ENCODE measurements around the gene SLC43A3. TPM values are rescaled to one million over a fixed set of nuclear protein-coding genes. Genes with fewer than 3 reads are reported as not detected.
"Not testable (repeated sequence)": the region's sequence is repeated elsewhere in the genome, so short reads cannot be mapped to it uniquely, and the experiment has no call there.

The SLC43A3 gene
- total RNA-seq, 1 experiment from 2014 or later: 20.4 TPM

- DNase-seq (ENCODE audit: low spot score): no peak
Measured at GRCh38 chr11:57380975-57381374, 45.9 kb downstream of the SLC43A3 start, which contains the start of gene PRG3. PRG3 (minus strand) TSS chr11:57381150; CDS start chr11:57380708, 442 bp downstream.

DNA sequence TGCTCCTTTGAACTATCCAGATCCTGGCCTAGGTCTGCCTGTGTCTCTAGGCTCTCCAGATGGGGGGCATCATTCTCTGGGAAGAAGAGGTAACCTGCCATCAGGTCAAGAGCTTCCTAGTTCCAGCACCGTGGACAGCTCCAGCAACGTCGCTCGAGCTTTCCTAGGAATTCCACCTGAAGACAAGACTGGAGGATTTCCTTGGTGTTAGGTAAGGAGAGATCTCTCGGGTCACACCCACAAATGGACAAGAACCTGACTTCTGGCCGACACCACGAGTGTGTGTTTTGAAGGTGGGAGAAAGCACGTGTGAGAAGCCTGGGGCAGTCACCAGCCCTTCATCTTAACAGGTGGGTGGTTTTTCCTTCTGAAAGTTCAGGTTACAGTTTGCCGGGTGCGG, 47.2 kb downstream of the SLC43A3 start:
- no peak for DNase-seq (ENCODE audit: low spot score)

GRCh38 chr11:57378186-57378585, 48.7 kb downstream of the SLC43A3 start:
- DNase-seq (ENCODE audit: low spot score): no peak

- DNase-seq (ENCODE audit: low spot score): no peak
Measured at GRCh38 chr11:57377107-57377506, 49.8 kb downstream of the SLC43A3 start.

GRCh38 chr11:57376095-57377090, 50.5 kb downstream of the SLC43A3 start:
- no peak for DNase-seq (ENCODE audit: low spot score)

DNA sequence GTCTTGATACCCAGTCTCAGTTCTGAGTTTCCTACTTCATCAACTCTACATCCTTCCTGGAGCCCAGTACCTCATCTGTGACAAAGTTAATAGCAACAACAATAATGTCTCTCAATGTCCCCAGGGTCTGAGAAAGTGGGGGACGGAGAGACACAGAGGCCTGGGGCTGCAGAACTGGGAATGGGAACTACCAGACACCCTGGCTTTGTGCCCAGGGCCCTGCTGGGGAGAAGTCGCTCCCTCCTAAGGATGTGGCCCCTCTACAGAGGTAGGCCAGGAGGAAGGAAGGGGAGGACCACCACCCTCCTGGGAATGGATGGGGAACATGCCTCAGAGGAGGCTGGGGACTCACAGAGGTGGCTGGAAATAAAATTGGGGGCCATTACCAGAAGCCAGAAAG, 51.4 kb downstream of the SLC43A3 start:
- DNase-seq (ENCODE audit: low spot score): no peak

DNA sequence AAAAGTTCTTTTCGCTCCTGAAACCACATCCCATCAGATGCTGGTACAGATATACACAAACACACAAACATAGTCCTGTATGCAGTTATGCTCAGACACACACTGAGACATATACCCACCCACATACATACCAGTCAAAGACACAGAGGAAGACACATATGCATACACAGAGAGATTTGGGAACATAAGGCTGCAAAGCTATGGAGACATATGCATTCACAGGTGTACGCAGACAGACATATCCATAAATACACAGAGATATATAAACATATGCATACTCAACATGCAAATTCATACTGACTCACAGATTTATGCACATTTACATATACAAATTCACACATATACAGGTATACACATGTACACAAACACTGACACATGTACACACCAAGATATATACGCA, 52.0 kb downstream of the SLC43A3 start:
- DNase-seq (ENCODE audit: low spot score): no peak

DNA sequence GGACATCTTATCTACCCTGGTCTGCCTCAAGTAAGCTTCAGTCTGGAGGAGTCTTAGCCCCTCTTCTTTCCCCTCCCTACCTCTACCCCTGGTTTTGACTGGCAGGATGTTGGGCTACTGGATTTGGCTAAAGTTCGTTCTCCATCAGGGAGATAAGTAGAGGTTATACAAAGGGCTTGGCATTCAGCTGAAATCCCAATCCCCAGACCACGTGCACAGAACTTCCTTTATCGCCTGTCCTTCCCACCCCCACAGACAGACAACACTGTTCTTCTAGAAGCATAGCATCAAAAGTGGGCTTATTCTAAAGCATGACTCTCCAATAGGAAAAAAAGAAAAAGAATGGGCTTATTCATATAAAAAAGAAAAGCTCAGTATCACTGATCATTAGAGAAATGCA, 53.8 kb downstream of the SLC43A3 start:
- DNase-seq (ENCODE audit: low spot score): no peak

DNA sequence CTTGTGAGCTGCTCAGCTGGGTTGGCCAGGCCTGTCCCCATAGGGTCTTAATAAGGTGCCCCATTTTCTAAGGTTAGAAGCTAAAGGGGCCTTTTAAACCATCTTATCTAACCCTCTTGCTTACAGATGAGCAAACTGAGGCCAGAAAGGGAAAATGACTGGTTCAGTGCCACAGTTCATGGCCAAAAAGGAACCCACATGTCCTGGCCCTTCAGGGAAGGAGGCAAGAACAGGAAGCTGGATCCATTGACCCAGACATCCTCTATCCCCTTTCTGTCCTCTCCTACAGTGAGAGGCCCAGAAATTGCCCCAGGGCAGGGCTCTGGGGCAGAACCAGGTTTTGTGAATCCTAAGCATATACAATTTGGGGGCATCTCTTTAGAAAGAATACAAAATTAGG, 56.0 kb downstream of the SLC43A3 start:
- DNase-seq (ENCODE audit: low spot score): no peak

GRCh38 chr11:57370251-57370650, 56.7 kb downstream of the SLC43A3 start:
- DNase-seq (ENCODE audit: low spot score): no peak

DNA sequence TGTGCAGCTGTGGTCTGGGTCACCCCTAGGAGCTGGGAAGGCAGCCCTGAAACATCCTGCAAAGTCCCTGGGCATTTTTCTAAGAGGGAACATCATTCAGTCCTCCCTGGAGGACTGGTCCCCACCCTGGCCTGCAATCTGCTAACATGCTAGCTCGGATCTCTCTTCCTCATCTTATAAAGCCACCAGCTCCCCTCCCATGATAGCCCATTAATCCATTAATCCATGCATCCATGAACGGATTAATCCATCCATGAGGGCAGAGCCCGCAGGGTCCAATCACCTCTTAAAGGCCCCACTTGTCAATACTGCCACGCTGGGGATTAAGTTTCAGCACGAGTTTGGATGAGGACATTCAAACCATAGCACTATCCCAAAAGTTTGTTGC, 58.1 kb downstream of the SLC43A3 start:
- DNase-seq (ENCODE audit: low spot score): no peak

DNA sequence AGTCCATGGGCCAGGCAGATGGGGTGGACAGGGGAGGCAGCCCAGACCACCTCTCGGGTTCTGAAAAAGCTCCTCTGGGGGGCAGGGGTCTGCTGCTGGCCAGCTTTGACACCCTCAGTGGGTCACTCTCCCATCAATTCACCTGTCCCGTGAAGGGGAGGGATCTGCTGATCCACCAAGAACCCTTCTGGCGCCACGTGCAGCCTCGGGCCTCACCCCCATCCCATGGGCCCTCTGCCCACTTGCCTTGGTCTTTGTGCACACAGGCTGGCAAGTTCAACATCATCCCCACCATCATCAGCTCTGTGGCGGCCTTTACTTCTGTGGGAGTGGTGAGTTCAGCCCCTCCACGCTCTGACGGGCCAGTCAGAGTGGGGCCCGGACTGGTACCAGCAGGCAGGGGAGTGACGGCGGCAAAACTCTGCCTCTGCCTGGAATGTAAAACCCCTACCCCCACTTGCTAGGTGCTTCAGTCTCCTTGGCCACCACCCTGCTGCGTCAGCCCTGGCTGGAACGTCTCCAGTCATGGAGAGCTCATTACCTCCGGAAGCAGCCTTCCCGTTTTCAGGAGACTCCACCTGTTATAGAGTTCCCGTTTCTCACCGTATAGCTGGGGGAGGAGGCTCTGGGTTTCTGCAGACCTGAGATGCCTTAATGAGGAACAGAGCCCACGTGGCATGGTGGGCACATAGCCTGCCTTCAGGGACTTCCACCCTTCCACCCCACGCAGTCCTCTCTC, 58.6 kb downstream of the SLC43A3 start:
- DNase-seq (ENCODE audit: low spot score): no peak

GRCh38 chr11:57364851-57365660, 61.9 kb downstream of the SLC43A3 start:
- no peak for DNase-seq (ENCODE audit: low spot score)

GRCh38 chr11:57363131-57364080, 63.5 kb downstream of the SLC43A3 start:
- DNase-seq (ENCODE audit: low spot score): no peak

GRCh38 chr11:57361926-57362325, 65.0 kb downstream of the SLC43A3 start:
- DNase-seq (ENCODE audit: low spot score): no peak

GRCh38 chr11:57361420-57361819, 65.5 kb downstream of the SLC43A3 start:
- DNase-seq (ENCODE audit: low spot score): not testable (repeated sequence)

GRCh38 chr11:57360991-57361390, 65.9 kb downstream of the SLC43A3 start:
- no peak for DNase-seq (ENCODE audit: low spot score)

- DNase-seq (ENCODE audit: low spot score): no peak
Measured at GRCh38 chr11:57359896-57360690, 66.8 kb downstream of the SLC43A3 start.

DNA sequence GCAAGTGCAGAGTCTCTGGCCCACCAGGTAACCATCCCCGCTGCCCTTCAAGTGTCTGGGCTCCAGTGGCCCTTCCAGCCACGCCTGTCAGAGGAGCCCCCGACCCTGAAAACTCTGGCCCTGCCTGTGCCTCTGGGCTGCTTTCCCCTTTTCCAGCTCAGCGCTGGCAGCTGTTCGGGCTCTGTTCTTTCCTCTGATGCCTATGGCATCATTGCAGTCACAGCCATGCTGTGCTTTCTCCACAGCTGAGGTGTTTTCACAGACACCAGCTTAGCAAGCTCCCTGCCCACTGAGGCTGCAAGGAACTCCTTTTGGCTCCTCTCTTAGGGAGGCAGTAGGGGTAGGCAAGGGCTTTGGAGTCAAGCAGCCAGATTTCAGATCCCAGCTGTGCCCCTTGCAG, 67.5 kb downstream of the SLC43A3 start:
- DNase-seq (ENCODE audit: low spot score): no peak

DNA sequence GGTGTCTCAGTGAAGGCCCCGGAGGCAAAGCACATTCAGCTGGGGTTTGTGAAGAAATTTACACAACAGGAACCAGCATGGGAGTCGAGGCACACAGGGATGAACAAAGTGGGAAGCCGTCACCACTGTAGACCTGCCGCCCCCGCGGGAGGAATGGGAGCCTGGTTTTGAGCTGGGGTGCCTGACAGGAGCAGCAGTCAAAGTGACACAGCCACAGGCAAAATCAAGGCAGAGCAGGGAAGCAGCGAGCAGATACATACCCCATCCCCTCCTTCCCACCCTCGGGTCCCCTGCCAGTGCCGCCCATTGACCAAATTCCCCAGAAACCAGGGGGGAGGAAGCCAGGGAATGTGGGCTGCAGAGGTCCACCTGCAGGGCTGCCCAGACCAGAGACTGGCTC, 67.9 kb downstream of the SLC43A3 start:
- DNase-seq (ENCODE audit: low spot score): no peak

Data from H4 (cell line).